ENCODE results near the gene NPFFR1. TPM values are rescaled to one million over a fixed set of nuclear protein-coding genes. Genes with fewer than 3 reads are reported as not detected.

Gene NPFFR1
- total and polyA plus RNA-seq, 10 of the 15 experiments (the other 5 are each of a cell fraction or from before 2014, with no cell fraction given), result 0.03 TPM; not detected in 9

GRCh38 chr10:70331486-70332268, 47.9 kb upstream of the NPFFR1 start (continued):
- no peak for TF ChIP-seq POLR2AphosphoS2 (IDR thresholded peaks at IDR 0.05; ENCODE audit: low read depth, low read length)
- no peak for TF ChIP-seq E4F1 (IDR thresholded peaks at IDR 0.05; ENCODE audit: borderline replicate concordance, partially characterized antibody)
- no peak for TF ChIP-seq CBX5 (IDR thresholded peaks at IDR 0.05; ENCODE audit: low read depth)
- no peak for TF ChIP-seq JUNB (IDR thresholded peaks at IDR 0.05)
- no peak for TF ChIP-seq HDGF (IDR thresholded peaks at IDR 0.05)
- TF ChIP-seq POLR2A (IDR thresholded peaks at IDR 0.05; ENCODE audit: low read depth, low read length), result no peak
- TF ChIP-seq SPI1 (IDR thresholded peaks at IDR 0.05; ENCODE audit: borderline replicate concordance, insufficient read depth, low read depth, low read length), result peak; percentile 74
- no peak for TF ChIP-seq SREBF2 (IDR thresholded peaks at IDR 0.05; ENCODE audit: low read length)
- TF ChIP-seq NR2C2 (IDR thresholded peaks at IDR 0.05; ENCODE audit: borderline replicate concordance, control insufficient read depth, insufficient read length, low read depth), result no peak
- TF ChIP-seq BHLHE40 (IDR thresholded peaks at IDR 0.05; ENCODE audit: borderline replicate concordance in 1 of 2, low read depth in 2 of 2, low read length in 1 of 2), result no peak
- TF ChIP-seq FOS (IDR thresholded peaks at IDR 0.05; ENCODE audit: borderline replicate concordance, extremely low read depth, insufficient read length), result no peak
- no peak for TF ChIP-seq RB1 (IDR thresholded peaks at IDR 0.05; ENCODE audit: borderline replicate concordance)
- TF ChIP-seq DPF2 (IDR thresholded peaks at IDR 0.05), result 0 out of 2 replicates have a peak, but pooled peaks have one; percentile 66
- TF ChIP-seq GATAD2B (conservative IDR thresholded peaks at IDR 0.05; ENCODE audit: low read depth), result 0 out of 2 replicates have a peak, but pooled peaks have one; percentile 41
- no peak for TF ChIP-seq SRF (IDR thresholded peaks at IDR 0.05; ENCODE audit: low read depth in 2 of 2, low read length in 2 of 2)
- no peak for TF ChIP-seq BCLAF1 (IDR thresholded peaks at IDR 0.05)
- TF ChIP-seq POU2F2 (IDR thresholded peaks at IDR 0.05; ENCODE audit: borderline replicate concordance, low read depth, low read length), result peak; percentile 22; the same call in 1 of the 3 replicates
- peak; percentile 16; the same call in 1 of the 2 replicates for TF ChIP-seq SMARCA5 (IDR thresholded peaks at IDR 0.05)
- 0 out of 2 replicates have a peak, but pooled peaks have one; percentile 21 for TF ChIP-seq LARP7 (IDR thresholded peaks at IDR 0.05)
- no peak for TF ChIP-seq ZNF274 (IDR thresholded peaks at IDR 0.05; ENCODE audit: insufficient read depth, insufficient read length)
- TF ChIP-seq STAT3 (IDR thresholded peaks at IDR 0.05; ENCODE audit: low read depth, low read length), result no peak
- TF ChIP-seq BCL11A (IDR thresholded peaks at IDR 0.05; ENCODE audit: low read depth, low read length), result no peak
- no peak for TF ChIP-seq CREB1 (IDR thresholded peaks at IDR 0.05; ENCODE audit: low read depth)
- no peak for TF ChIP-seq CHD1 (IDR thresholded peaks at IDR 0.05; ENCODE audit: low read depth, low read length)
- TF ChIP-seq HSF1 (IDR thresholded peaks at IDR 0.05; ENCODE audit: low read depth, low read length), result no peak
- no peak for TF ChIP-seq RAD51 (IDR thresholded peaks at IDR 0.05)
